ENCODE results near the gene AFG3L2.
A peak's percentile ranks its signal among the peaks of the same experiment; 100 is the strongest.
"Not testable (repeated sequence)": the region's sequence is repeated elsewhere in the genome, so short reads cannot be mapped to it uniquely, and the experiment has no call there.

AFG3L2 gene

DNA sequence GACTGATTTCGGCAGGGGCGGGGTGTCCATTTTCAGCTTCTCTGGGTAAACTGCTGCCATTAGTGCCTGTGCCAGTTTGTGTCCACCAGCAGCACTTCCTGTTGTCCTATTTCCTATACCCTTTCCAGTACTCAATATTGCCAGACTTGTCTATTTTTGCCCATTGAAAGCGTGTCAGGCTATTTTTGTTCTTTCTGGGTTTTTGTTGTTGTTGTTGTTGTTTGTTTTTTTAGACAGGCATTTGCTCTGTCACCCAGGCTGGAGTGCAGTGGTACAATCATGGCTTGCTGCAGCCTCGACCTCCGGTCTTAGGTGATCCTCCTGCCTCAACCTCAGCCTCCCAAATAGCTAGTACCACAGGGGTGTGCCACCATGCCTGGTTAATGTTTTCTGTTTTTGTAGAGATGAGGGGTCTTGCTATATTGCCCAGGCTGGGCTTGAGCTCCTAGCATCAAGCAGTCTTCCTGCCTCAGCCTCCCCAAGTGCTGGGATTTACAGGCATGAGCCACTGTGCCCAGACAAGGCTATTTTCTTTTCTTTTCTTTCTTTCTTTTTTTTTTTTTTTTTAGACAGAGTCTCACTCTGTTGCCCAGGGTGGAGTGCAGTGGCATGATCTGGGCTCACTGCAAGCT is 39.2 kb upstream of the AFG3L2 start:
- peak overlapping the region; percentile 98 for H3K27ac ChIP-seq
- peak overlapping the region; percentile 71 for H3K9ac ChIP-seq (ENCODE audit: insufficient read length)
- no peak for DNase-seq (ENCODE audit: low read depth, low spot score)
- peak overlapping the region; percentile 72 for H3K4me3 ChIP-seq
- H3K36me3 ChIP-seq (ENCODE audit: insufficient read depth, low read length) = peaks cover 6% of the 10 kb centered on the region; the same call in 1 of the 2 replicates
- TF ChIP-seq FOXP2 (optimal IDR thresholded peaks at IDR 0.05; ENCODE audit: control extremely low read depth, extremely low read length, insufficient read depth) = no peak
- TF ChIP-seq POLR2AphosphoS5 (IDR thresholded peaks at IDR 0.05; ENCODE audit: borderline replicate concordance, low read depth, low read length) = no peak
- TF ChIP-seq EZH2 (IDR thresholded peaks at IDR 0.05) = no peak
- no peaks in the 10 kb centered on the region for H3K9me3 ChIP-seq (ENCODE audit: low read depth, low read length)

GRCh38 chr18:12411456-12411855 is 34.4 kb upstream of the AFG3L2 start:
- Histone ChIP-seq H3K27ac (no peak overlapping the region), H3K9me3 (ENCODE audit: low read depth, low read length) (no peaks in the 10 kb centered on the region), H3K9ac (ENCODE audit: insufficient read length) (no peak overlapping the region), H3K36me3 (ENCODE audit: insufficient read depth, low read length) (peaks cover 17% of the 10 kb centered on the region), H3K4me3 (no peak overlapping the region)
- TF ChIP-seq FOXP2 (optimal IDR thresholded peaks at IDR 0.05; ENCODE audit: control extremely low read depth, extremely low read length, insufficient read depth) (no peak), EZH2 (IDR thresholded peaks at IDR 0.05) (no peak), POLR2AphosphoS5 (IDR thresholded peaks at IDR 0.05; ENCODE audit: borderline replicate concordance, low read depth, low read length) (no peak)
- no peak for DNase-seq (ENCODE audit: low read depth, low spot score)

- H3K4me3 ChIP-seq; DNase-seq (ENCODE audit: low read depth, low spot score); H3K9me3 ChIP-seq (ENCODE audit: low read depth, low read length); H3K9ac ChIP-seq (ENCODE audit: insufficient read length); H3K27ac ChIP-seq: not testable (repeated sequence)
- H3K36me3 ChIP-seq (ENCODE audit: insufficient read depth, low read length) = peaks cover 17% of the 10 kb centered on the region
Observed at GRCh38 chr18:12410747-12411146, 33.7 kb upstream of the AFG3L2 start.

DNA sequence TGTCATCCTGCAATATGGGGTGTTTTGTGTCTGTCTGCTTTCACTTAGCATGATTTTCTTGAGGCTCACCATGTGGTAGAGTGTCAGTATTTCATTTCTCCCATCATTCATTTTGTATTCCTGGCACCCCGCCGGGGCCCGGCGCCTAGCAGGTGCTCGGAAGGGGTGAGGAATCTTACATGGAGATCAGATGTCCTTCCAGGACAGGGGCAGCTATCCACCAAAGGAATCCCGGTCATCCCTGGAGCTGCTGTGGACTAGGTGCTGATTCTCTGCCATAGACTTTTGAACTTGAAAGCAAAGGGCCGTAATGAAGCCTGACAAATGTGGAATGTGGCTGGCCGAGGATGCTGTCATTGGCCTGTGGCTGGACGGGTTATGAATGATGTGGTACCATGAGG is 33.1 kb upstream of the AFG3L2 start:
- no peak overlapping the region for H3K9ac ChIP-seq (ENCODE audit: insufficient read length)
- no peak for DNase-seq (ENCODE audit: low read depth, low spot score)

GRCh38 chr18:12409469-12409868 is 32.4 kb upstream of the AFG3L2 start:
- Histone ChIP-seq H3K36me3 (ENCODE audit: insufficient read depth, low read length) (peaks cover 17% of the 10 kb centered on the region), H3K4me3 (peak overlapping the region; percentile 98; the same call in 1 of the 2 replicates), H3K9ac (ENCODE audit: insufficient read length) (no peak overlapping the region), H3K9me3 (ENCODE audit: low read depth, low read length) (no peaks in the 10 kb centered on the region), H3K27ac (no peak overlapping the region)
- DNase-seq (ENCODE audit: low read depth, low spot score) = no peak
- TF ChIP-seq POLR2AphosphoS5 (IDR thresholded peaks at IDR 0.05; ENCODE audit: borderline replicate concordance, low read depth, low read length) (no peak), EZH2 (IDR thresholded peaks at IDR 0.05) (no peak), FOXP2 (optimal IDR thresholded peaks at IDR 0.05; ENCODE audit: control extremely low read depth, extremely low read length, insufficient read depth) (no peak)

More for the DNA sequence above, 33.1 kb upstream of the AFG3L2 start:
- Histone ChIP-seq H3K36me3 (ENCODE audit: insufficient read depth, low read length) (peaks cover 17% of the 10 kb centered on the region), H3K9me3 (ENCODE audit: low read depth, low read length) (no peaks in the 10 kb centered on the region), H3K27ac (no peak overlapping the region), H3K4me3 (0 out of 2 replicates have a peak overlapping the region, but pooled peaks have one; percentile 12)
- TF ChIP-seq POLR2AphosphoS5 (IDR thresholded peaks at IDR 0.05; ENCODE audit: borderline replicate concordance, low read depth, low read length) (no peak), FOXP2 (optimal IDR thresholded peaks at IDR 0.05; ENCODE audit: control extremely low read depth, extremely low read length, insufficient read depth) (no peak), EZH2 (IDR thresholded peaks at IDR 0.05) (no peak)

DNA sequence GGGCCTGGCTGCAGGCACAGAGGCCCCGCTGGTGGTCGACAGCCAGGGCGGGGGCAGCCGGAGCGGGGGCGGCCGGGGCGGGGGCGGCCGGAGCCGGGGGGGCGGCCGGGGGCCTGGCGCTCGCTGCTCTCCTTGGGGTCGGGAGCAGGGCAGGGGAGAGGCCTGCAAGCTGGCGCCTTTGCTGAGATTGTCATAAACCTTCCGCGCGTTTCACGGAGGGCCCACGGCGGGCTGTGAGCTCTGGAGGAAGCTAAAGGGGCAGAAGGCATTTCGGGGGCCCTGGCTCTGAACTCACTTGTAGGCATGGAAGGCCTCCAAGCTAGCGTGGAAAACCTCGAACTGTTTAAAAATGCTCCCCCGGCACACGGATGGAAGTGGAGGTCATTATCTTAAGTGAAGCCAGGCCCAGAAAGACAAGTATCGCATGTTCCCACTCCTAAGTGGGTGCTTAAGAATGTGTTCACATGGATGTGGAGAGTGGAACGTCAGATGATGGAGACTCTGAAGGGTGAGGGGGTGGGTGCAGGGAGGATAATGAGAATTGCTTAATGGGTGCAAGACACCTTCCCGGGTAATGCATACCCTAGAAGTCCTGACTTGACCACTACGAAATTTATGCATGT is 31.3 kb upstream of the AFG3L2 start:
- peak overlapping the region; percentile 80; the same call in 1 of the 2 replicates for H3K27ac ChIP-seq
- H3K9ac ChIP-seq (ENCODE audit: insufficient read length) = peak overlapping the region; percentile 89
- TF ChIP-seq POLR2AphosphoS5 (IDR thresholded peaks at IDR 0.05; ENCODE audit: borderline replicate concordance, low read depth, low read length) (no peak), EZH2 (IDR thresholded peaks at IDR 0.05) (no peak), FOXP2 (optimal IDR thresholded peaks at IDR 0.05; ENCODE audit: control extremely low read depth, extremely low read length, insufficient read depth) (no peak)
- H3K9me3 ChIP-seq (ENCODE audit: low read depth, low read length) = no peaks in the 10 kb centered on the region
- peak overlapping the region; percentile 98 for H3K4me3 ChIP-seq
- no peak for DNase-seq (ENCODE audit: low read depth, low spot score)
- H3K36me3 ChIP-seq (ENCODE audit: insufficient read depth, low read length) = peaks cover 16% of the 10 kb centered on the region

GRCh38 chr18:12406371-12407111 is 29.5 kb upstream of the AFG3L2 start:
- Histone ChIP-seq H3K27ac (no peak overlapping the region), H3K9ac (ENCODE audit: insufficient read length) (no peak overlapping the region), H3K36me3 (ENCODE audit: insufficient read depth, low read length) (peaks cover 10% of the 10 kb centered on the region), H3K9me3 (ENCODE audit: low read depth, low read length) (no peaks in the 10 kb centered on the region), H3K4me3 (no peak overlapping the region)
- no peak for DNase-seq (ENCODE audit: low read depth, low spot score)
- TF ChIP-seq POLR2AphosphoS5 (IDR thresholded peaks at IDR 0.05; ENCODE audit: borderline replicate concordance, low read depth, low read length) = no peak
- TF ChIP-seq FOXP2 (optimal IDR thresholded peaks at IDR 0.05; ENCODE audit: control extremely low read depth, extremely low read length, insufficient read depth) = no peak
- TF ChIP-seq EZH2 (IDR thresholded peaks at IDR 0.05) = no peak

DNA sequence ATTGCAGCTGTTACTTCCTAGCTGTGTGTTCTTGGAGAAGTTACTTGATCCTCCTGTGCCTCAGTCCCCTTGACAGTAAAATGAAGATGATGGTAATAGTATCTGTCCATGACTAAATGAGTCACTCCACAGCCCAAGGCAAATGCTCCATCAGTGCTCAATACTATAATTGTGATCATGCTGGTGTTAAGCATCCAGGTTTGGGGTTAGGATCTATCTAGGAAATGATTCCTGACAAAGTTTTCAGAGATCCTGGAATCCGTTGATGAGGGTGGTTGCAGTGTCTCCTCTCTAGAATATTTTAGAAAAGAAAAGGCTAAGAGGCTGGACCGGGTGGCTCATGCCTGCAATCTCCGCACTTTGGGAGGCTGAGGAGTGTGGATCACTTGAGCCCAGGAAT is 28.0 kb upstream of the AFG3L2 start:
- TF ChIP-seq FOXP2 (optimal IDR thresholded peaks at IDR 0.05; ENCODE audit: control extremely low read depth, extremely low read length, insufficient read depth) = no peak
- no peak for TF ChIP-seq EZH2 (IDR thresholded peaks at IDR 0.05)
- no peak for TF ChIP-seq POLR2AphosphoS5 (IDR thresholded peaks at IDR 0.05; ENCODE audit: borderline replicate concordance, low read depth, low read length)
- Histone ChIP-seq H3K4me3 (no peak overlapping the region), H3K36me3 (ENCODE audit: insufficient read depth, low read length) (peaks cover 3% of the 10 kb centered on the region; the same call in 1 of the 2 replicates), H3K9ac (ENCODE audit: insufficient read length) (no peak overlapping the region), H3K9me3 (ENCODE audit: low read depth, low read length) (no peaks in the 10 kb centered on the region), H3K27ac (no peak overlapping the region)
- no peak for DNase-seq (ENCODE audit: low read depth, low spot score)

All from SK-N-MC (cell line).